ENCODE results near the gene ZMYM3. TPM values are rescaled to one million over a fixed set of nuclear protein-coding genes. Genes with fewer than 3 reads are reported as not detected.
A peak's percentile ranks its signal among the peaks of the same experiment; 100 is the strongest.

Gene ZMYM3
- total and polyA plus RNA-seq, 9 donors: 11.6 to 25.7 (median 20.8) TPM

GRCh38 chrX:71253253-71254091, 468 bp downstream of the ZMYM3 start:
- Histone ChIP-seq H3K4me3 (ENCODE audit: low read length) (peak overlapping the region; percentile 85), H3K9me3 (replicated peaks; ENCODE audit: control insufficient read depth, low read depth, low read length) (no peaks in the 10 kb centered on the region), H3K4me1 (ENCODE audit: control insufficient read depth, insufficient read depth, low read length) (peaks cover 14% of the 10 kb centered on the region), H3K27ac (ENCODE audit: low read length) (peak overlapping the region; percentile 94), H3K27me3 (ENCODE audit: control insufficient read depth, insufficient read depth, low read length) (no peaks in the 10 kb centered on the region), H3K36me3 (ENCODE audit: control insufficient read depth, insufficient read depth, low read length) (peaks cover 20% of the 10 kb centered on the region)
- peak; percentile 52 for DNase-seq
- 29% methylated on average over 18 of the region's 35 CpGs for WGBS (ENCODE audit: insufficient coverage)

DNA sequence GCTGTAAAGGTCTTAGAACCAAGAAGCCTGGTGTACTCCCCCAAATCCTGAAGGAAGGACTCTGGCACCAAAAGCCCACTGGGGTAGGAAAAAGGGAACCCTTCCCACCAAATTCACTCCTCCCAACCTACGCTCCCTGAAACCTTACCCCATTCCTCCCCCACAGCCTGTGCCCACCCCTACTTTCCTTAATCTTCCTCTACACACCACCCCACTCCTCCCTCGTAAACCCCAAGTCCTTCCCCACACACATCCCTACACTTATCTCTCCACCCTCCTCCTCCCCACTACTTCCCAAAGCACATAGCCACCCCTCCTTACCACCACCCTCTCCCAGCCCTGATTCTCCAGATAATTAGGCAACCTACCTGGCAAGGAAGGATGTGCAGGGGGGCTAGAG, 1.7 kb downstream of the ZMYM3 start:
- H3K27ac ChIP-seq (ENCODE audit: low read length): peak overlapping the region; percentile 13
- H3K27me3 ChIP-seq (ENCODE audit: control insufficient read depth, insufficient read depth, low read length): no peaks in the 10 kb centered on the region
- peaks cover 33% of the 10 kb centered on the region for H3K36me3 ChIP-seq (ENCODE audit: control insufficient read depth, insufficient read depth, low read length)
- H3K4me1 ChIP-seq (ENCODE audit: control insufficient read depth, insufficient read depth, low read length): peaks cover 14% of the 10 kb centered on the region
- 64% methylated on average over 2 of the region's 2 CpGs for WGBS (ENCODE audit: insufficient coverage)
- no peak for DNase-seq
- H3K4me3 ChIP-seq (ENCODE audit: low read length): no peak overlapping the region
- H3K9me3 ChIP-seq (replicated peaks; ENCODE audit: control insufficient read depth, low read depth, low read length): no peaks in the 10 kb centered on the region

GRCh38 chrX:71251466-71251973, 2.4 kb downstream of the ZMYM3 start:
- peak; percentile 25 for DNase-seq
- Histone ChIP-seq H3K4me1 (ENCODE audit: control insufficient read depth, insufficient read depth, low read length) (peaks cover 14% of the 10 kb centered on the region), H3K9me3 (replicated peaks; ENCODE audit: control insufficient read depth, low read depth, low read length) (no peaks in the 10 kb centered on the region), H3K36me3 (ENCODE audit: control insufficient read depth, insufficient read depth, low read length) (peaks cover 38% of the 10 kb centered on the region), H3K27ac (ENCODE audit: low read length) (no peak overlapping the region), H3K4me3 (ENCODE audit: low read length) (no peak overlapping the region), H3K27me3 (ENCODE audit: control insufficient read depth, insufficient read depth, low read length) (no peaks in the 10 kb centered on the region)
- WGBS (ENCODE audit: insufficient coverage): 58% methylated on average over 4 of the region's 8 CpGs

DNA sequence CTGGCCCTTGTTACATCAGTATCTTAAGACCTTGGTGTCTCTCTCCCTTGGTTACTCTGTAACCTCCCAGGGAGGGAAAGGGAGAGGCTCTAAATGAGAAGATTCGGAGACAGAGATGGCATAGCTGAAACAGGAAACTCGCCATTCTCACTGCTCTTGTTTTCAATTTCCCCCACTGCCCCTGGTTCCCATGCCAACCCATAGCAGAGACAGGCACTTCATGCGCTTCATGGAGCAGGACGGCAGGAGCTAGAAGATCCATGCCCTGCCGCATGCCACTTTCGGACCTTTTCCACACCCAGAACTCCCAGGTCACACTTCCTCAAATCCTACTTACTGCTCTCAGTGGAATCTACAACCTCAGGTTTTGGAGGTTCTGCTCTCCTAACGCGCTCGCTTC, 3.1 kb downstream of the ZMYM3 start:
- H3K4me1 ChIP-seq (ENCODE audit: control insufficient read depth, insufficient read depth, low read length): peaks cover 14% of the 10 kb centered on the region

GRCh38 chrX:71245159-71245558, 8.8 kb downstream of the ZMYM3 start:
- Histone ChIP-seq H3K27ac (ENCODE audit: low read length) (no peak overlapping the region), H3K36me3 (ENCODE audit: control insufficient read depth, insufficient read depth, low read length) (peaks cover 89% of the 10 kb centered on the region), H3K4me3 (ENCODE audit: low read length) (no peak overlapping the region), H3K9me3 (replicated peaks; ENCODE audit: control insufficient read depth, low read depth, low read length) (no peaks in the 10 kb centered on the region), H3K4me1 (ENCODE audit: control insufficient read depth, insufficient read depth, low read length) (no peaks in the 10 kb centered on the region), H3K27me3 (ENCODE audit: control insufficient read depth, insufficient read depth, low read length) (peaks cover 2% of the 10 kb centered on the region)
- DNase-seq: no peak
- 77% methylated on average over 2 of the region's 2 CpGs for whole genome bisulfite sequencing (ENCODE audit: insufficient coverage)

More for the DNA sequence above, 3.1 kb downstream of the ZMYM3 start:
- H3K36me3 ChIP-seq (ENCODE audit: control insufficient read depth, insufficient read depth, low read length): peaks cover 44% of the 10 kb centered on the region
- H3K4me3 ChIP-seq (ENCODE audit: low read length): no peak overlapping the region
- H3K27ac ChIP-seq (ENCODE audit: low read length): no peak overlapping the region
- DNase-seq: no peak
- peaks cover under 1% of the 10 kb centered on the region for H3K27me3 ChIP-seq (ENCODE audit: control insufficient read depth, insufficient read depth, low read length)
- WGBS (ENCODE audit: insufficient coverage): 63% methylated on average over 4 of the region's 9 CpGs
- H3K9me3 ChIP-seq (replicated peaks; ENCODE audit: control insufficient read depth, low read depth, low read length): no peaks in the 10 kb centered on the region

DNA sequence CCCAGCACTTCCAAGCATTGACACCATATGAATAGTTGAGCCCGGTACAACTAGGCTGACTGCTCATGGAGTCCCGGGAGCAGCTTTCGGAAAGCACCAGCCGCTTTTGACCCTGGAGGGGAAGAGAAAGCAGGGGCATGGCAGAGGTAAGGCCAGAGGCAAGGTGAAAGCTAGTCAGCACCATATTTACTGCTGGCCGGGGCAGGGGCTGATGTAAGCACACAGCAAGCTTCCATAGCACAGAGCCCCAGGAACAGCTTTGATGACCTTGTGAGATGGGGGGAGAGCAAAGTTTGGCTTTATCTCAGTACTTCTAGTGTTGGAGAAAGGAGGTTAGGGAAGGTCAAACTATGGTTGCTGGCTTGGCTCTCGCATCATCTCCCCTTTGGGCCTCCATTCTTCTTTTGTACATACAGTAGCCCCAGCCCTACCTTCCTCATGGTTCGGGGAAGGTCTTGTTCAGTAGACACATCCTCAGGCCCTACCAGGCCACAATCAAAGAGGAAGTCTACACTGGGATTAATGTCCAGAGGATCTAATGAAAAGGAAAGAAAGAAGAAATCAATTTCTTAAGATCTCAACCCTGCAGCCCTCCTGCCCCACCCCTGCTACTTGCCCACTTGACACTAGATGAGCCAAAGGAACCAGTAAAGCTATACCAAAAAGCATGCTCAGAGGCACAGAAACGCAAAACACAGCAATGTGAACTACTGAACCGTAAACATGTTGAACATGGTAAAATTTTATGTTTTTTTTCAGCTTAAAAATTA, 9.4 kb downstream of the ZMYM3 start:
- H3K9me3 ChIP-seq (replicated peaks; ENCODE audit: control insufficient read depth, low read depth, low read length): no peaks in the 10 kb centered on the region
- H3K27ac ChIP-seq (ENCODE audit: low read length): no peak overlapping the region
- H3K4me3 ChIP-seq (ENCODE audit: low read length): no peak overlapping the region
- peaks cover 83% of the 10 kb centered on the region for H3K36me3 ChIP-seq (ENCODE audit: control insufficient read depth, insufficient read depth, low read length)
- H3K4me1 ChIP-seq (ENCODE audit: control insufficient read depth, insufficient read depth, low read length): no peaks in the 10 kb centered on the region
- 85% methylated on average over 4 of the region's 9 CpGs for WGBS (ENCODE audit: insufficient coverage)
- no peak for DNase-seq
- H3K27me3 ChIP-seq (ENCODE audit: control insufficient read depth, insufficient read depth, low read length): peaks cover 2% of the 10 kb centered on the region

GRCh38 chrX:71241301-71241700, 12.6 kb downstream of the ZMYM3 start:
- H3K4me3 ChIP-seq (ENCODE audit: low read length): no peak overlapping the region
- H3K9me3 ChIP-seq (replicated peaks; ENCODE audit: control insufficient read depth, low read depth, low read length): no peaks in the 10 kb centered on the region
- DNase-seq: no peak
- WGBS (ENCODE audit: insufficient coverage): no CpG with 5 or more reads among the region's 6 CpGs
- peaks cover 59% of the 10 kb centered on the region for H3K36me3 ChIP-seq (ENCODE audit: control insufficient read depth, insufficient read depth, low read length)
- no peaks in the 10 kb centered on the region for H3K4me1 ChIP-seq (ENCODE audit: control insufficient read depth, insufficient read depth, low read length)
- no peak overlapping the region for H3K27ac ChIP-seq (ENCODE audit: low read length)
- H3K27me3 ChIP-seq (ENCODE audit: control insufficient read depth, insufficient read depth, low read length): peaks cover 2% of the 10 kb centered on the region

DNA sequence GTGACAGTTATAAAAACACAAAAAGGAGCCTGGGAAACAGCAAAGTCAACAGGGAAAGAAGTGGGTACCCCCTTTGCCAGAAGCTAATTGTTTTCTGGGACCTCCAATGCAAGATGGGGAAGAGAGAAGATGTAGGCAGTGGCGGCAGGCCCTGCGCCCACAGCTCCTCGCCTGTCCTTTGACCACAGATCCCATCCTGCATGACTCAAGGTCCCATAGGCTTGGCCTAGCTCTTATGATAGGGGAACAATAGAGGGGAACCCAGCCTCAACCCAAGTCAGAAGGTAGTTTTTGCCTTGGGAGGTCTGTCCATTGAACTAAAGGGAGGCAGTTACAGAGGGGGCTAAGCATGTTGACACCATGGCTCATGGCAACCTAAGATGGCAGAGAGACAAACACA, 14.2 kb downstream of the ZMYM3 start:
- H3K36me3 ChIP-seq (ENCODE audit: control insufficient read depth, insufficient read depth, low read length): peaks cover 44% of the 10 kb centered on the region
- no peaks in the 10 kb centered on the region for H3K27me3 ChIP-seq (ENCODE audit: control insufficient read depth, insufficient read depth, low read length)
- no CpG with 5 or more reads among the region's 3 CpGs for WGBS (ENCODE audit: insufficient coverage)
- no peak for DNase-seq
- no peaks in the 10 kb centered on the region for H3K9me3 ChIP-seq (replicated peaks; ENCODE audit: control insufficient read depth, low read depth, low read length)
- no peaks in the 10 kb centered on the region for H3K4me1 ChIP-seq (ENCODE audit: control insufficient read depth, insufficient read depth, low read length)
- no peak overlapping the region for H3K4me3 ChIP-seq (ENCODE audit: low read length)
- H3K27ac ChIP-seq (ENCODE audit: low read length): no peak overlapping the region

DNA sequence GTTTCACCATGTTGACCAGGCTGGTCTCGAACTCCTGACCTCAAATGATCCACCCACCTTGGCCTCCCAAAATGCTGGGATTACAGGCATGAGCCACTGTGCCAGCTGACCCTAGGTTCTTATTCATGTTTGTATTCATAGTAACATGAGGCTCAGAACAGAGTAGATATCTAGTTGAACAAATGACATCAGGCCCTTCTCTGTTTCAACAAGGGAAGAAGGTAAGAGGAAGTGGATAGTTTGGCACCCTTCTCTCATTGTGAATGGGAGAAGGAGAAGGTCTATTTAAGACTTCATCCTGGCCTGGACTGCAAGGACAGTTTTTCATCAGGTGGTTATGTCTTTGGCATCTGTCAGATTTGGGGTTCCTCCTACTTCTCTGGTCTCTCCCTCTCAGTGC, 17.1 kb downstream of the ZMYM3 start:
- Histone ChIP-seq H3K36me3 (ENCODE audit: control insufficient read depth, insufficient read depth, low read length) (peaks cover 16% of the 10 kb centered on the region), H3K4me3 (ENCODE audit: low read length) (no peak overlapping the region), H3K27ac (ENCODE audit: low read length) (no peak overlapping the region), H3K9me3 (replicated peaks; ENCODE audit: control insufficient read depth, low read depth, low read length) (no peaks in the 10 kb centered on the region), H3K27me3 (ENCODE audit: control insufficient read depth, insufficient read depth, low read length) (no peaks in the 10 kb centered on the region), H3K4me1 (ENCODE audit: control insufficient read depth, insufficient read depth, low read length) (no peaks in the 10 kb centered on the region)
- DNase-seq: no peak
- no CpG with 5 or more reads among the region's 1 CpG for WGBS (ENCODE audit: insufficient coverage)

GRCh38 chrX:71235482-71235881, 18.5 kb downstream of the ZMYM3 start:
- H3K9me3 ChIP-seq (replicated peaks; ENCODE audit: control insufficient read depth, low read depth, low read length): no peaks in the 10 kb centered on the region
- WGBS (ENCODE audit: insufficient coverage): 91% methylated on average over 3 of the region's 3 CpGs
- DNase-seq: no peak
- no peaks in the 10 kb centered on the region for H3K4me1 ChIP-seq (ENCODE audit: control insufficient read depth, insufficient read depth, low read length)
- H3K27me3 ChIP-seq (ENCODE audit: control insufficient read depth, insufficient read depth, low read length): no peaks in the 10 kb centered on the region
- peaks cover 2% of the 10 kb centered on the region for H3K36me3 ChIP-seq (ENCODE audit: control insufficient read depth, insufficient read depth, low read length)
- no peak overlapping the region for H3K4me3 ChIP-seq (ENCODE audit: low read length)
- no peak overlapping the region for H3K27ac ChIP-seq (ENCODE audit: low read length)

All from muscle of leg (tissue), 11 donors.